BE2C (cell line): ENCODE data around the gene DDI2.

Experiments used
- DNase-seq: peaks from one replicate; pipeline ENCODE4 v3.0.0-alpha.2; 2020
- H3K27me3 ChIP-seq: fragments of 250-450 bp; sonication (Bioruptor Pico); 2 replicates; pipeline ENCODE4 v1.5.1; 2020; ENCODE audit warnings: mild to moderate bottlenecking
- H3K36me3 ChIP-seq: fragments of 250-450 bp; sonication (Bioruptor Pico); 2 replicates; pipeline ENCODE4 v1.5.1; 2020; ENCODE audit warnings: mild to moderate bottlenecking
- H3K4me1 ChIP-seq: fragments of 250-450 bp; sonication (Bioruptor Pico); 2 replicates; pipeline ENCODE4 v1.5.1; 2020
- H3K4me3 ChIP-seq: 2 replicates; pipeline ENCODE4 v1.5.1; 2011; ENCODE audit warnings: low read depth, low read length
- H3K9me3 ChIP-seq: fragments of 250-450 bp; sonication (Bioruptor Pico); 2 replicates; pipeline ENCODE4 v1.5.1; 2020
- TF ChIP-seq, protein P1 (sequence below): IDR thresholded peaks from 2 replicates; pipeline ENCODE4 v1.5.1; 2012; ENCODE audit warnings: mild to moderate bottlenecking, low read depth, low read length

DDI2 gene

GRCh38 chr1:15628003-15628402 is 10.7 kb downstream of the DDI2 start:
- Histone ChIP-seq H3K9me3 (no peaks in the 10 kb centered on the region), H3K4me1 (no peaks in the 10 kb centered on the region), H3K4me3 (no peak overlapping the region), H3K36me3 (peaks cover 6% of the 10 kb centered on the region; the same call in 1 of the 2 replicates), H3K27me3 (no peaks in the 10 kb centered on the region)
- no peak for DNase-seq
- TF ChIP-seq, protein P1, sequence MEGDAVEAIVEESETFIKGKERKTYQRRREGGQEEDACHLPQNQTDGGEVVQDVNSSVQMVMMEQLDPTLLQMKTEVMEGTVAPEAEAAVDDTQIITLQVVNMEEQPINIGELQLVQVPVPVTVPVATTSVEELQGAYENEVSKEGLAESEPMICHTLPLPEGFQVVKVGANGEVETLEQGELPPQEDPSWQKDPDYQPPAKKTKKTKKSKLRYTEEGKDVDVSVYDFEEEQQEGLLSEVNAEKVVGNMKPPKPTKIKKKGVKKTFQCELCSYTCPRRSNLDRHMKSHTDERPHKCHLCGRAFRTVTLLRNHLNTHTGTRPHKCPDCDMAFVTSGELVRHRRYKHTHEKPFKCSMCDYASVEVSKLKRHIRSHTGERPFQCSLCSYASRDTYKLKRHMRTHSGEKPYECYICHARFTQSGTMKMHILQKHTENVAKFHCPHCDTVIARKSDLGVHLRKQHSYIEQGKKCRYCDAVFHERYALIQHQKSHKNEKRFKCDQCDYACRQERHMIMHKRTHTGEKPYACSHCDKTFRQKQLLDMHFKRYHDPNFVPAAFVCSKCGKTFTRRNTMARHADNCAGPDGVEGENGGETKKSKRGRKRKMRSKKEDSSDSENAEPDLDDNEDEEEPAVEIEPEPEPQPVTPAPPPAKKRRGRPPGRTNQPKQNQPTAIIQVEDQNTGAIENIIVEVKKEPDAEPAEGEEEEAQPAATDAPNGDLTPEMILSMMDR: no peak

GRCh38 chr1:15633756-15634420 is 16.6 kb downstream of the DDI2 start:
- H3K4me1 ChIP-seq: no peaks in the 10 kb centered on the region
- H3K4me3 ChIP-seq: no peak overlapping the region
- no peaks in the 10 kb centered on the region for H3K9me3 ChIP-seq
- peaks cover 16% of the 10 kb centered on the region for H3K36me3 ChIP-seq
- DNase-seq: no peak
- TF ChIP-seq, protein P1: no peak
- H3K27me3 ChIP-seq: no peaks in the 10 kb centered on the region

DNA sequence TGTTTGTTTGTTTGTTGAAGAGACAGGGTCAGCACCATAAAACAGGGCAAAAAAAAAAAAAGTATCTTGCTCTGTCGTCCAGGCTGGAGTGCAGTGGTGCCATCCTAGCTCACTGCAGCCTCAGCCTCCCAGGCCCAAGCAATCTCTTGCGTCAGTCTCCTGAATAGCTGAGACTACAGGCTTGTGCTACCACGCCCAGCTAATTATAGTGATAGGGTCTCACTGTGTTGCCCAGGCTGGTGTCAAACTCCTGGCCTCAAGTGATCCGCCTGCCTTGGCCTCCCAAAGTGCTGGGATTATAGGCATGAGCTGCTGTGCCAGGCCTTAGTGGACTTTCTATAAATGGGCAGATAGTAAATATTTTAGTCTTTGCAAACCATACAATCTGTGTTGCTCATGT is 19.2 kb downstream of the DDI2 start:
- TF ChIP-seq, protein P1: no peak
- Histone ChIP-seq H3K9me3 (no peaks in the 10 kb centered on the region), H3K36me3 (peaks cover 13% of the 10 kb centered on the region), H3K4me1 (no peaks in the 10 kb centered on the region), H3K4me3 (no peak overlapping the region), H3K27me3 (no peaks in the 10 kb centered on the region)
- no peak for DNase-seq

GRCh38 chr1:15637826-15638225 is 20.6 kb downstream of the DDI2 start:
- H3K27me3 ChIP-seq: no peaks in the 10 kb centered on the region
- DNase-seq: no peak
- no peaks in the 10 kb centered on the region for H3K9me3 ChIP-seq
- H3K36me3 ChIP-seq: peaks cover 13% of the 10 kb centered on the region
- TF ChIP-seq, protein P1: no peak
- no peak overlapping the region for H3K4me3 ChIP-seq
- H3K4me1 ChIP-seq: no peaks in the 10 kb centered on the region

DNA sequence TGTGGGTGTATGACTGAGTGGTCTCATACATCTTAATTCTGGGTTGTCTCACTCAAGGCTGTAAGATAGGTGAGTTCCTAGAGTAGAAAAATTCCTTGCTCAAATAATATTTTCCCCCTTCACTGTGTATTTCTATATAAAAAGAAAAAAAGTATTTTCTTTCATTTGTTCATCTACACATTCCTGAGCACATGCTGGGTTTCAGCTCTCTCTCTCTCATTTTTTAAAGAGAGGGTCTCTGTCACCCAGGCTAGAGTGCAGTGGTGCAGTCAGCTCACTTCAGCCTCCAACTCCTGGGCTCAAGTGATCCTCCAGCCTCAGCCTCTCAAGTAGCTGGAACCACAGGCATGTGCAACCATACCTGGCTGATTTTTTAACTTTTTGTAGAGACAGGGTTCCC is 22.0 kb downstream of the DDI2 start:
- H3K27me3 ChIP-seq: no peaks in the 10 kb centered on the region
- H3K36me3 ChIP-seq: peaks cover 5% of the 10 kb centered on the region; the same call in 1 of the 2 replicates
- H3K4me3 ChIP-seq: no peak overlapping the region
- TF ChIP-seq, protein P1: no peak
- H3K9me3 ChIP-seq: no peaks in the 10 kb centered on the region
- no peak for DNase-seq
- no peaks in the 10 kb centered on the region for H3K4me1 ChIP-seq

DNA sequence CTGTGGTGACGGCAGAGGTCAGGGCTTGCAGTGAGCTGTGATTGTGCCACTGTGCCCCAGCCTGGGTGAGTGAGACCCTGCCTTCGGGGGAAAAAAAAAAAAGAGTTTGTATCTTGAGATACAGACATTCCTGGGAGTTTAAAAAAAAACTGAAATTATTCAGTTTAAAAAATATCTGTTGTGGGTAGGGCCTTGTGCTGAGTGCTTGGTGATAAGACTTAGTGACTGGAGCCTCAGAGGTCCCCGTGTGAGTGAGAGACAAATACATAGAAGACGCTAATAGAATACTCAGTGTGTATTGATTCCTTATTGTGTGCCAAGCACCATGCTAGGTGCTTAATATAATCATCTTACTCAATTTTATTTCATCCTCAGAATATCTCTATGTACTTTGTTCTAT is 22.7 kb downstream of the DDI2 start:
- H3K27me3 ChIP-seq: no peaks in the 10 kb centered on the region
- H3K4me1 ChIP-seq: no peaks in the 10 kb centered on the region
- no peak overlapping the region for H3K4me3 ChIP-seq
- H3K9me3 ChIP-seq: no peaks in the 10 kb centered on the region
- TF ChIP-seq, protein P1: no peak
- DNase-seq: no peak
- peaks cover 5% of the 10 kb centered on the region; the same call in 1 of the 2 replicates for H3K36me3 ChIP-seq
